Fibroblast of lung (primary cell): ENCODE data around the gene ING5.

Experiments used
- CTCF ChIP-seq, 2 donors: IDR thresholded peaks in 1 of 2; conservative IDR thresholded peaks in 1 of 2; 1 replicate in 1 of 2; 2 replicates in 1 of 2; pipeline ENCODE4 v1.5.1; 2011 to 2012; ENCODE audit warnings: low read length in 2 of 2, control low read depth in 1 of 2, inconsistent platforms in 1 of 2, low read depth in 1 of 2, mild to moderate bottlenecking in 1 of 2
- EZH2 ChIP-seq: IDR thresholded peaks from 2 replicates; pipeline ENCODE4 v1.5.1; 2012; ENCODE audit warnings: low read length, control low read depth, mild to moderate bottlenecking; ENCODE audit errors: missing control alignments

DNA sequence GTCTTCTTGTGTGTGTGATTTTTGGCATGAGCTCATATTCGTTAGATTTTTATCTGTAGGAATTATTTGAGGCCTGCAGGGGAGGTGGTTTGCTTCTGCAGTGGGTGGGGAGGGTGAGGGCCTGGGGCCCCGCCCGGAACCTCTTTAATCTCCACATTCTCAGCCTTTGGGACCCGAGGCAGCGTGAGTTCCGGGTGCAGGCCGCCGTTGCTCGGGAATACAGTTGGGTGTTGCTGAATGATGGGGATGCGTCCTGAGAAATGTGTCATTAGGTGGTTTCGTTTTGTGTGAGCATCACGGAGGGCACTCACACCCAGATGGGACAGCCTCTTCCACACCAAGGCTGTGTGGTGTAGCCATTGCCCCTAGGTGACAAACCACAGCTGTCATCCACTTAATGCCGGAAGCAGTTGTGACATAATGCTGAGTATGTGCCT, 61.1 kb downstream of the ING5 start:
- TF ChIP-seq CTCF (conservative IDR thresholded peaks at IDR 0.05 in 1 of 2, IDR thresholded peaks at IDR 0.05 in 1 of 2; ENCODE audit: low read depth in 1 of 2, low read length in 2 of 2) (no peak), EZH2 (no peak)
